ENCODE results near the gene ACAA1. TPM values are rescaled to one million over a fixed set of nuclear protein-coding genes. Genes with fewer than 3 reads are reported as not detected.

The ACAA1 gene
- total and polyA plus RNA-seq, 2 of the 4 experiments (the other 2 are of a cell fraction): 30.8 to 62.4 TPM

DNA sequence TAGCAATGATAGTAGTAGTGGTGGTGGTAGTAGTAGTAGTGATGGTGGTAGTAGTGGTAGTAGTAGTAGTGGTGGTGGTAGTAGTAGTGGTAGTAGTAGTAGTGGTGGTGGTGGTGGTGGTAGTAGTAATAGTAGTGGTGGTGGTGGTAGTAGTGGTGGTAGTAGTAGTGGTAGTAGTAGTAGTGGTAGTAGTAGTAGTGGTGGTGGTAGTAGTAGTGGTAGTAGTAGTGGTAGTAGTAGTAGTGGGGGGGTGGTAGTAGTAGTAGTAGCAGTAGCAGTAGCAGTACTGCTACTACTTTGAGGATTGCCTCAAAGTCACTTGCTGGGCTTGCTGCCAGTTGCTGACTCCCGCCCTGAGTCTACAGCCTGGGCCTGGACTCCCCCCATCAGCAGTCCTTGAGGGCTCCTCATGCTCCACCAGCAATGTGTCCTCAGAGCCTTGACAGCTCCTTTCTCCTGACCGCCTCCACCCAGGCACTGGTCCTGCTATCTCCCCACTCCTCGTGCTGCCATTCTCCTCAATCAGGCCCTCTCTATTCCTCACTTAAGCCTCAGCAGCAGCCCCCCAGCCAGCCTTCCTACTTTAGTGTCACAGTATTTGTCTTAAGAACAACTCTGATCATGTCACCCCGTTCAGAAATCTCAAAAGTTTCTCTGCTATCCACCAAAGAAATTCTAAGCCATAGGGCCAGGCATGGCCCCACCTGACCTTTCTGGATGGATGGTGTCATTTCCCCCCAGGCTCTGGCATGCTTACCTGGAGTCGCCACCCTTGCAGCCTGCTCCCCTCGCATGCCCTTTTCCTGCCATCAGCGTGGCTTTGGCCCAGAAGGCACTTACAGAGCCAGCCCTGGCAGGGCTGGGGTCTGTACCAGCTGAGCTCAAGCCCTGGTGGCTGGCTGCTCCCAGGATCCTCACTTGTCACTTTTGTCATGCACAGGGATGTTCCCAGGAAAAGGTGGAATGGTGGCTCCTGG, 52.3 kb downstream of the ACAA1 start:
- dilution Hi-C loops (cut with HindIII; ENCODE audit: low sequenced_read_pairs, unreplicated experiment) (no loop called here), intact Hi-C loops (cut with micrococcal nuclease) (no loop called here), in situ Hi-C loops (cut with MboI; ENCODE audit: low sequenced_read_pairs) (no loop called here)
- TF ChIP-seq, protein P1, sequence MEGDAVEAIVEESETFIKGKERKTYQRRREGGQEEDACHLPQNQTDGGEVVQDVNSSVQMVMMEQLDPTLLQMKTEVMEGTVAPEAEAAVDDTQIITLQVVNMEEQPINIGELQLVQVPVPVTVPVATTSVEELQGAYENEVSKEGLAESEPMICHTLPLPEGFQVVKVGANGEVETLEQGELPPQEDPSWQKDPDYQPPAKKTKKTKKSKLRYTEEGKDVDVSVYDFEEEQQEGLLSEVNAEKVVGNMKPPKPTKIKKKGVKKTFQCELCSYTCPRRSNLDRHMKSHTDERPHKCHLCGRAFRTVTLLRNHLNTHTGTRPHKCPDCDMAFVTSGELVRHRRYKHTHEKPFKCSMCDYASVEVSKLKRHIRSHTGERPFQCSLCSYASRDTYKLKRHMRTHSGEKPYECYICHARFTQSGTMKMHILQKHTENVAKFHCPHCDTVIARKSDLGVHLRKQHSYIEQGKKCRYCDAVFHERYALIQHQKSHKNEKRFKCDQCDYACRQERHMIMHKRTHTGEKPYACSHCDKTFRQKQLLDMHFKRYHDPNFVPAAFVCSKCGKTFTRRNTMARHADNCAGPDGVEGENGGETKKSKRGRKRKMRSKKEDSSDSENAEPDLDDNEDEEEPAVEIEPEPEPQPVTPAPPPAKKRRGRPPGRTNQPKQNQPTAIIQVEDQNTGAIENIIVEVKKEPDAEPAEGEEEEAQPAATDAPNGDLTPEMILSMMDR (conservative IDR thresholded peaks at IDR 0.05; ENCODE audit: low read depth, low read length): no peak
- TF ChIP-seq MAZ (IDR thresholded peaks at IDR 0.05; ENCODE audit: borderline replicate concordance, low read depth, low read length) (no peak), SMC3 (IDR thresholded peaks at IDR 0.05; ENCODE audit: low read depth, low read length) (no peak)
- Histone ChIP-seq H2AK5ac (ENCODE audit: low read depth, low read length) (no peak overlapping the region), H4K20me1 (ENCODE audit: insufficient read depth, low read length) (no peaks in the 10 kb centered on the region), H4K5ac (ENCODE audit: low read depth, low read length) (no peak overlapping the region), H3K27me3 (ENCODE audit: control insufficient read depth, insufficient read depth, low read length) (peaks cover 5% of the 10 kb centered on the region; the same call in 1 of the 2 replicates), H3K56ac (ENCODE audit: extremely low read depth, insufficient read depth, low read length) (no peak overlapping the region), H3K36me3 (ENCODE audit: control insufficient read depth, insufficient read depth, low read length) (no peaks in the 10 kb centered on the region), H2AK9ac (replicated peaks; ENCODE audit: low read depth, low read length, poor library complexity) (no peak overlapping the region), H3K4me2 (ENCODE audit: low read depth, low read length) (no peak overlapping the region), H3K9ac (ENCODE audit: low read depth, low read length) (no peak overlapping the region), H3K27ac (ENCODE audit: insufficient read depth, low read length) (no peak overlapping the region), H2BK15ac (ENCODE audit: low read depth, low read length) (no peak overlapping the region), H3K23ac (ENCODE audit: low read depth, low read length) (no peak overlapping the region), H3K14ac (replicated peaks; ENCODE audit: low read depth, low read length) (no peak overlapping the region), H3K9me3 (ENCODE audit: control insufficient read depth, insufficient read depth, low read length) (peaks cover 2% of the 10 kb centered on the region; the same call in 1 of the 2 replicates), H2BK20ac (ENCODE audit: low read depth, low read length) (no peak overlapping the region), H4K8ac (ENCODE audit: low read depth in 2 of 2, low read length in 2 of 2) (no peak overlapping the region), H3K9me1 (ENCODE audit: insufficient read depth, low read length) (no peaks in the 10 kb centered on the region), H3K4me3 (ENCODE audit: insufficient read depth, low read depth, low read length) (no peak overlapping the region), H3K79me1 (ENCODE audit: low read depth in 1 of 2, low read length in 2 of 2) (no peaks in the 10 kb centered on the region), H2BK5ac (ENCODE audit: low read depth, low read length, poor library complexity, severe bottlenecking) (peak overlapping the region; percentile 49), H2AFZ (replicated peaks; ENCODE audit: low read length, poor library complexity) (no peak overlapping the region), H3K4me1 (ENCODE audit: control insufficient read depth, insufficient read depth, low read length) (no peaks in the 10 kb centered on the region), H4K91ac (ENCODE audit: insufficient read depth, low read depth, low read length) (no peak overlapping the region), H2BK120ac (ENCODE audit: low read depth, low read length) (no peak overlapping the region), H3K4ac (ENCODE audit: low read depth, low read length) (no peak overlapping the region), H3K18ac (ENCODE audit: low read depth, low read length) (no peak overlapping the region)
- peak; percentile 19 for DNase-seq
- BruUV-seq (replicated peaks): no TSS peak
- WGBS, 2 experiments (ENCODE audit: extremely low coverage in 2 of 2, insufficient read length in 1 of 2): 42% methylated on average over 2 of the region's 7 CpGs; no CpG with 5 or more reads in 1 of the 2 experiments
- CTCF ChIA-PET: no interaction called here
- POLR2A ChIA-PET (ENCODE audit: unreplicated experiment): no interaction called here
- peak; percentile 24; the same call in 1 of the 2 replicates for ATAC-seq (ENCODE audit: low read depth)
